ENCODE data around the gene GNB3. TPM values are rescaled to one million over a fixed set of nuclear protein-coding genes. Genes with fewer than 3 reads are reported as not detected.
"Not testable (repeated sequence)": the region's sequence is repeated elsewhere in the genome, so short reads cannot be mapped to it uniquely, and the experiment has no call there.

GNB3 gene
- polyA plus RNA-seq, 4 donors = 5.0 to 7.5 (median 5.5) TPM

DNA sequence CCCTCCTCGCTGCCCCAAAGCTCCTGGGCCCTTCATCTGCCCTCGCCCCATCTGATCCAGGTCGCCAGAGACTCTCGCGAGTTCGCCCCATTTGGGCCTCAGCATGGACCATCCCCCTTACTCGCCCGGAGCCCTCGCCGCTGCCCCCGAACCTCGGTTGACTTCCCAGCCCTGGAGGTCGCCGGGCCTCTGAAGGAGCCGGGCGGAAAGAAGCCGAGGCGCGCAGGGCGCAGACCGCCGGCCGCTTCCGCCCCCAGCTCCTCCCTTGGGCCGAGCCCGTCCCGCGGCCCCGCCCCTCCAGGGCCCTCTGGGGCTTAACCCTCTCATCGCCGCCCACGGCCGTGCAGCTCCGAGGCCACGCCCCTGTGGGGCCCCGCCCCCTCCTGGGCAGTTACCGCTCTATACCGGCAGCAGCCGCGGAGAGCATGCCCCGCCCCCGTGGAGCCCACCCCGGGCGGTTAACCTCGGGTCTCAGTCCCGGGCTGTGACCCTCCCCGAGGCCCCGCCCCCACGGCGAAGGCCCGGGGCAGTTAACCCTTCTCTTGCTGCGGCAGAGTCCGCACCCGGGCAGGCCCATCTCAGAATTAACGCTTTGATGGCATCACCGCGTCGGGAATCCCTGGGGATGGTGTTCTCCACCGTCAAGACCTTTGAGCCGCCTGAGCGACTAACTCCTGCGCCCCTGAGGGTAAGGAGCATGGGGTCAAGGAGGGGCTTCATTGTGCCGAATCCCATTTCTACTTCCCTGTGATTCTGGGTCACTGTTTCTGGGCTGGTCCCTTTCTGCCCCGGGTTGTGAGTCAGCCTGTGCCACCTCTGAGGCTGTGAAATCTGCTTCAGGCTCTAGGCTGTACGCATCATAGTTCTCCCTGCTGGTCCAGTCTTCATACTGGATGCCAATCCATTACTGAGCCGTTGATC, 32.6 kb downstream of the GNB3 start, which contains the start of gene SPSB2:
Gene SPSB2, minus strand, starts transcription at position 210 of the 921 bp plus-strand sequence. CDS start 402 bp downstream, outside the sequence.
- DNase-seq (ENCODE audit: low read depth in 4 of 4, low spot score in 3 of 4) = peak; percentile 95 to 98 (median 95)

- DNase-seq (ENCODE audit: low read depth in 4 of 4, low spot score in 3 of 4) = not testable (repeated sequence)
Measured at GRCh38 chr12:6874015-6874368, 33.3 kb downstream of the GNB3 start.

GRCh38 chr12:6879824-6880223, 39.1 kb downstream of the GNB3 start:
- DNase-seq (ENCODE audit: low read depth in 4 of 4, low spot score in 3 of 4) = not testable (repeated sequence)

DNA sequence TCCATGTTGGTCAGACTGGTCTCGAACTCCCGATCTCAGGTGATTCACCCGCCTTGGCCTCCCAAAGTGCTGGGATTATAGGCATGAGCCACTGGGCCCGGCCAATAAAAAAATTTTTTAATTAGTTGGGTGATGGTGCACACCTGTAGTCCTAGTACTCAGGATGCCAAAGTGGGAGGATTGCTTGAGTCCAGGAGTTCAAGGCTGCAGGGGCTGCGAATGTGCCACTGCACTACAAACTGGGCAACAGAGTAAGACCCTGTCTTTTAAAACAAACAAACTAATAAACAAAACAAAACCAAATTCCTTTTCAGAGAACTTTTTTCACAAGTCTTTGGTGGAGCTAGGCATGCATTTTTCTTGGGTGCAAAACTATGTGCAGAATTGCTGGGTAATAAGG, 42.5 kb downstream of the GNB3 start:
- no peak for DNase-seq (ENCODE audit: low read depth in 4 of 4, low spot score in 3 of 4)

GRCh38 chr12:6883683-6884082, 43.0 kb downstream of the GNB3 start:
- no peak for DNase-seq (ENCODE audit: low read depth in 4 of 4, low spot score in 3 of 4)

DNA sequence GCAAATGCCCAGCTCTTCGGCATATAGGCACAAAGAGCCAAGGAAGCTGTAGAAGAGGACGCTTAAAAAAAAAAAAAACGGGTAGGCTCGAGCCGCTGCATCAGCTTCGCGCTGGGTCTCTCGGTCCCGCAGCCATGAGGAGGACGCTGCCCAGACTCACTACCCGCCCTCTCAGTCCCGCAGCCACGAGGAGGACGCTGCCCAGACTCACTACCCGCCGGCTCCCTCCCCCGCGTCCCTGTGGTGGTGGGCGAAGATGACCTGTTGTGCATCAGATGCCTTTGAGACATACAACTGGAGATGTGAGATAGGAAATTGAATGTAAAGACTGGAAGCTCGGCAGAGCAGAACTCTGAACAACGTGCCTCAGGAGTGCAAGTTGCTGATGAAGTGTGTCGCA, 43.8 kb downstream of the GNB3 start:
- no peak for DNase-seq (ENCODE audit: low read depth in 4 of 4, low spot score in 3 of 4)

DNA sequence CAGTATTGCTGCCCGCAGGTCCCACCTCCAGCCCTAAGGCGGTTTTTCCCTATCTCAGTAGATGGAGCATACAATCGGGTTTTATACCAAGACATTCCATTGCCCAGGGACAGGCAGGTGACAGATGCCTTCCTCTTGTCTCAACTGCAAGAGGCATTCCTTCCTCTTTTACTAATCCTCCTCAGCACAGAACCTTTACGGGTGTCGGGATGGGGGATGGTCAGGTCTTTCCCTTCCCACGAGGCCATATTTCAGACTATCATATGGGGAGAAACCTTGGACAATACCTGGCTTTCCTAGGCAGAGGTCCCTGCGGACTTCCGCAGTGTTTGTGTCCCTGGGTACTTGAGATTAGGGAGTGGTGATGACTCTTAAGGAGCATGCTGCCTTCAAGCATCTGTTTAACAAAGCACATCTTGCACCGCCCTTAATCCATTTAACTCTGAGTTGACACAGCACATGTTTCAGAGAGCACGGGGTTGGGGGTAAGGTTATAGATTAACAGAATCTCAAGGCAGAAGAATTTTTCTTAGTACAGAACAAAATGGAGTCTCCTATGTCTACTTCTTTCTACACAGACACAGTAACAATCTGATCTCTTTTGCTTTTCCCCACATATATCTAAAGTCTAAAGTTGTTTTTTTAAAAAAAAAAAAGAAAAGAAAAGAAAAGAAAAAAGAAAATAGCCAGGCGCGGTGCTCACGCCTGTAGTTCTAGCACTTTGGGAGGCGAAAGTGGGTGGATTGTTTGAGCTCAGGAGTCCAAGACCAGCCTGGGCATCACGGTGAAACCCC, 45.7 kb downstream of the GNB3 start:
- not testable (repeated sequence) for DNase-seq (ENCODE audit: low read depth in 4 of 4, low spot score in 3 of 4)

- no peak for DNase-seq (ENCODE audit: low read depth in 4 of 4, low spot score in 3 of 4)
Measured at GRCh38 chr12:6887460-6887859, 46.7 kb downstream of the GNB3 start.

DNA sequence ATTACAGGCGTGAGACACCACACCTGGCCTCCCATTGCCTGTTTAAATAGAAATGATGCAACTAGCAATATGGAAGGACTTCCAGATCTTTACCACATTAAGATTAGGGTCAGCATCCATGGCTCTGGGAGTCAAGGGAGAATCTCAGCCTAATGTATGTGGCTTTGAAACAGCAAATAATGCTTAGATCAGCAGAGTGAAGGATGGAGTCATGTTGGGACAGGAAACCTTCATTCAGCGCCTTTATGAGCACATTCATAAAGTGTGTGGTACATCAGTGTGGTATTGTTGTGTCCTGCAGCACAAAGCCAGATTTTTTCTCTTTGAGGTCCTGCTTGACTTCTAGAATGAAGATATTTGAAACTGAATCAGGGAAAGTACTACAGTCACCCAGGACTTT, 47.6 kb downstream of the GNB3 start:
- no peak for DNase-seq (ENCODE audit: low read depth in 4 of 4, low spot score in 3 of 4)

DNA sequence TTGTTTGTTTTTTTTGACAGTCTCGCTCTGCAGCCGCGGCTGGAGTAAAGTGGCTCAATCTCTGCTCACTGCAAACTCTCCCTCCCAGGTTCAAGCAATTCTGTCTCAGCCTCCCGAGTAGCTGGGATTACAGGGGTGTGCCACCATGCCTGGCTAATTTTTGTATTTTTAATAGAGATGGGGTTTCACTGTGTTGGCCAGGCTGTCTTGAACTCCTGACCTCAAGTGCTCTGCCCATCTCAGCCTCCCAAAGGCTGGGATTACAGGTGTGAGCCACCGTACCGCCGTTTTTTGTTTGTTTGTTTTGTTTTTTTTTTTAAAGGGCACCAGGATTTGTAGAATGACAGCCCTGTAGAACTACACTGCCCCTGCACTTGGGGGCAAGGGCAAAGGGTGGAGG, 48.1 kb downstream of the GNB3 start:
- not testable (repeated sequence) for DNase-seq (ENCODE audit: low read depth in 4 of 4, low spot score in 3 of 4)

- DNase-seq (ENCODE audit: low read depth in 4 of 4, low spot score in 3 of 4) = not testable (repeated sequence)
Measured at GRCh38 chr12:6889775-6890573, 49.2 kb downstream of the GNB3 start.

- peak; percentile 94 to 96 (median 95) for DNase-seq (ENCODE audit: low read depth in 4 of 4, low spot score in 3 of 4)
Measured at GRCh38 chr12:6890789-6891645, 50.3 kb downstream of the GNB3 start.

DNA sequence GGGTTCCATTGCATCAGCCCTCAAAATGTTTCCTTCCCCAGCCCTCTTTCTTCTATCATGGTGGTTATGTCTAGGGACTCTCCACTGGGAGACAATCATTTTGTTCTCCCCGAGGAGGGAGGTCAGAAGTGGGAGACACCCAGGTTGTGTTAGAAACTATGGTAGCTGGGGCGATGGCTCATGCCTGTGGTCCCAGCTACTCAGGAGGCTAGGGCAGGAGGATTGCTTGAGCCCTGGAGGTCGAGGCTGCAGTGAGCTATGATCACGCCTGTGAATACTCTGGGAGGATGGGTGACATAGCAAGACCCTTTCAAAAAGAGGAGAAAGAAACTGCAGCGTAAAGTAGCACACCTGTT, 50.9 kb downstream of the GNB3 start:
- DNase-seq (ENCODE audit: low read depth in 4 of 4, low spot score in 3 of 4) = no peak

- DNase-seq (ENCODE audit: low read depth in 4 of 4, low spot score in 3 of 4) = not testable (repeated sequence)
Measured at GRCh38 chr12:6892683-6893082, 52.0 kb downstream of the GNB3 start.

- no peak for DNase-seq (ENCODE audit: low read depth in 4 of 4, low spot score in 3 of 4)
Measured at GRCh38 chr12:6894321-6894720, 53.6 kb downstream of the GNB3 start.

Other genes starting within 250 kb of the GNB3 start
- gene CHD4, start 233.5 kb upstream of the GNB3 start, polyA plus RNA-seq (ENCODE audit: insufficient read length in 4 of 4) = 100 to 1,000 TPM; 267 to 304 (median 280) TPM
- gene LPAR5, start 205.0 kb upstream of the GNB3 start, polyA plus RNA-seq (ENCODE audit: insufficient read length in 4 of 4) = 1 to 10 TPM; 1.0 to 1.8 (median 1.4) TPM
- gene ACRBP, start 193.5 kb upstream of the GNB3 start, polyA plus RNA-seq (ENCODE audit: insufficient read length in 4 of 4) = 1 to 10 TPM; 4.2 to 6.9 (median 5.6) TPM
- 100 to 1,000 TPM; 117 to 136 (median 120) TPM for gene ING4, start 177.8 kb upstream of the GNB3 start, polyA plus RNA-seq (ENCODE audit: insufficient read length in 4 of 4)
- gene ZNF384, start 151.6 kb upstream of the GNB3 start, polyA plus RNA-seq (ENCODE audit: insufficient read length in 4 of 4) = 10 to 100 TPM; 75.9 to 87.8 (median 84.9) TPM
- 10 to 100 TPM; 11.2 to 16.7 (median 11.3) TPM for gene PIANP, start 140.1 kb upstream of the GNB3 start, polyA plus RNA-seq (ENCODE audit: insufficient read length in 4 of 4)
- gene COPS7A, start 116.9 kb upstream of the GNB3 start, polyA plus RNA-seq (ENCODE audit: insufficient read length in 4 of 4) = 10 to 100 TPM; 66.4 to 74.5 (median 69.6) TPM
- 100 to 1,000 TPM; 205 to 257 (median 211) TPM for gene MLF2, start 87.8 kb upstream of the GNB3 start, polyA plus RNA-seq (ENCODE audit: insufficient read length in 4 of 4)
- gene PTMS, start 74.6 kb upstream of the GNB3 start, polyA plus RNA-seq (ENCODE audit: insufficient read length in 4 of 4) = 100 to 1,000 TPM; 540 to 611 (median 577) TPM
- gene LAG3, start 68.4 kb upstream of the GNB3 start, polyA plus RNA-seq (ENCODE audit: insufficient read length in 4 of 4) = 1 to 10 TPM; 1.6 to 1.9 (median 1.7) TPM
- 10 to 100 TPM; 29.9 to 33.8 (median 31.2) TPM for gene CD4, start 51.4 kb upstream of the GNB3 start, polyA plus RNA-seq (ENCODE audit: insufficient read length in 4 of 4)
- gene GPR162, start 19.1 kb upstream of the GNB3 start, polyA plus RNA-seq (ENCODE audit: insufficient read length in 4 of 4) = 10 to 100 TPM; 24.6 to 41.9 (median 29.4) TPM
- 10 to 100 TPM; 24.5 to 37.1 (median 29.3) TPM for gene P3H3, start 12.5 kb upstream of the GNB3 start, polyA plus RNA-seq (ENCODE audit: insufficient read length in 4 of 4)
- gene CDCA3, start 10.4 kb downstream of the GNB3 start, polyA plus RNA-seq (ENCODE audit: insufficient read length in 4 of 4) = 10 to 100 TPM; 25.2 to 26.9 (median 25.8) TPM
- gene USP5, start 11.2 kb downstream of the GNB3 start, polyA plus RNA-seq (ENCODE audit: insufficient read length in 4 of 4) = 10 to 100 TPM; 56.5 to 71.2 (median 61.1) TPM
- gene TPI1, start 26.6 kb downstream of the GNB3 start, polyA plus RNA-seq (ENCODE audit: insufficient read length in 4 of 4) = 100 to 1,000 TPM; 570 to 637 (median 589) TPM
- gene SPSB2, start 32.4 kb downstream of the GNB3 start, polyA plus RNA-seq (ENCODE audit: insufficient read length in 4 of 4) = 10 to 100 TPM; 10.1 to 15.0 (median 11.8) TPM
- 10 to 100 TPM; 15.0 to 20.1 (median 17.8) TPM for gene LRRC23, start 63.9 kb downstream of the GNB3 start, polyA plus RNA-seq (ENCODE audit: insufficient read length in 4 of 4)
- gene ENO2, start 73.7 kb downstream of the GNB3 start, polyA plus RNA-seq (ENCODE audit: insufficient read length in 4 of 4) = 10 to 100 TPM; 12.1 to 15.7 (median 13.0) TPM
- 100 to 1,000 TPM; 103 to 136 (median 119) TPM for gene ATN1, start 87.0 kb downstream of the GNB3 start, polyA plus RNA-seq (ENCODE audit: insufficient read length in 4 of 4)
- gene RNU7-1, start 102.9 kb downstream of the GNB3 start, polyA plus RNA-seq (ENCODE audit: insufficient read length in 4 of 4) = 10 to 100 TPM in 1 of 4 donors, 1 to 10 TPM in 1, not detected in 2; 3.8 to 10.0 TPM
- 100 to 1,000 TPM; 124 to 184 (median 147) TPM for gene C12orf57, start 103.1 kb downstream of the GNB3 start, polyA plus RNA-seq (ENCODE audit: insufficient read length in 4 of 4)
- 10 to 100 TPM; 19.1 to 22.4 (median 20.9) TPM for gene PTPN6, start 110.4 kb downstream of the GNB3 start, polyA plus RNA-seq (ENCODE audit: insufficient read length in 4 of 4)
- gene PHB2, start 129.7 kb downstream of the GNB3 start, polyA plus RNA-seq (ENCODE audit: insufficient read length in 4 of 4) = 100 to 1,000 TPM; 243 to 308 (median 261) TPM
- 10 to 100 TPM; 40.1 to 48.4 (median 46.1) TPM for gene EMG1, start 130.0 kb downstream of the GNB3 start, polyA plus RNA-seq (ENCODE audit: insufficient read length in 4 of 4)
- 10 to 100 TPM; 57.4 to 71.3 (median 66.8) TPM for gene LPCAT3, start 177.6 kb downstream of the GNB3 start, polyA plus RNA-seq (ENCODE audit: insufficient read length in 4 of 4)
- 10 to 100 TPM; 51.5 to 63.3 (median 56.3) TPM for gene C1S, start 219.8 kb downstream of the GNB3 start, polyA plus RNA-seq (ENCODE audit: insufficient read length in 4 of 4)

Measured in right renal pelvis (tissue), 4 donors.